ENCODE data around the gene SCTR.
A peak's percentile ranks its signal among the peaks of the same experiment; 100 is the strongest.

Gene SCTR

GRCh38 chr2:119523383-119523951 lies 816 bp downstream of the SCTR start:
- DNase-seq (ENCODE audit: low spot score), result no peak

GRCh38 chr2:119522671-119523070 lies 1.6 kb downstream of the SCTR start:
- DNase-seq (ENCODE audit: low spot score), result no peak

- DNase-seq (ENCODE audit: low spot score), result no peak
Observed at GRCh38 chr2:119521433-119522050, 2.7 kb downstream of the SCTR start.

- DNase-seq (ENCODE audit: low spot score), result no peak
Observed at GRCh38 chr2:119520696-119521432, 3.4 kb downstream of the SCTR start.

GRCh38 chr2:119519057-119519408 lies 5.2 kb downstream of the SCTR start:
- no peak for DNase-seq (ENCODE audit: low spot score)

GRCh38 chr2:119518401-119519056 lies 5.8 kb downstream of the SCTR start:
- no peak for DNase-seq (ENCODE audit: low spot score)

DNA sequence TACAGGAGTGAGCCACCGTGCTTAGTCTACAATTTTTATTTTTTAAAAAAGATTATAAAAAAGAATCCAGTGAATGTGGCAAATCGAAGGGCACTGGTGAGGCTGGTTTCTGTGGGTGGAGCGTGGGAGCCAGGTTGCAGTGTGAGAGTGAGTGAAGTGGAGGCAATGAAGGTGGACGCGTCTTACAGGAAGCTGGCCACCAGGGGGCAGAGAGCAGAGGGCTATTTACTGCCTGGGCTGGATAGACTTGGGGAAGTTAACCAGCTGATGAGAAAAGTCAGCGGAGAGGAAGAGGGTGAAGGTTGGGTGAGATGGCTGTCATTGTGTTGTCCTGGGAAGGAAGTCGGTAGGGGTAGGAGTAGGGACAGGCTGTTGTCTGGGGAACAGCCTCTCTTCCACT lies 6.8 kb downstream of the SCTR start:
- DNase-seq (ENCODE audit: low spot score), result peak; percentile 71

GRCh38 chr2:119516121-119516520 lies 8.2 kb downstream of the SCTR start:
- DNase-seq (ENCODE audit: low spot score), result no peak

DNA sequence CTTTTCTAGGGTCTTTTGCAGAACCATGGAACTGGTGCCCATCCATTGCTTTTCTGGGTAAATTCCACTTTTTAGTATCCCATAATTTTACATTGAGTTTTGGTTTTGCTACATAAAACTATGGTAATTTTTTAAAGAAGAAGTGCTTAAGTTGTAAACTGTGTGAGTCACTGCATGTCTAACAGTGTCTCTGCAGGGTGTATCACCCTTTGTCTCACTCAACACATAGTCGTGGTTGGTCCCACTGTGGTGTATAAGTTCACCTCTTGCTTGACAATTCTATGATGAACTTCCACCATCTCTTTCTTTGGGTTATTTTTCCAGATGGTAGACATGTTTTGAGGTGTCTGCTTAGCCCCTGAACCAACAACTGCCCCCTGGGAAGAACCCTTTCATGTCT lies 10.5 kb downstream of the SCTR start:
- DNase-seq (ENCODE audit: low spot score), result no peak

- no peak for DNase-seq (ENCODE audit: low spot score)
Observed at GRCh38 chr2:119512946-119513345, 11.3 kb downstream of the SCTR start.

DNA sequence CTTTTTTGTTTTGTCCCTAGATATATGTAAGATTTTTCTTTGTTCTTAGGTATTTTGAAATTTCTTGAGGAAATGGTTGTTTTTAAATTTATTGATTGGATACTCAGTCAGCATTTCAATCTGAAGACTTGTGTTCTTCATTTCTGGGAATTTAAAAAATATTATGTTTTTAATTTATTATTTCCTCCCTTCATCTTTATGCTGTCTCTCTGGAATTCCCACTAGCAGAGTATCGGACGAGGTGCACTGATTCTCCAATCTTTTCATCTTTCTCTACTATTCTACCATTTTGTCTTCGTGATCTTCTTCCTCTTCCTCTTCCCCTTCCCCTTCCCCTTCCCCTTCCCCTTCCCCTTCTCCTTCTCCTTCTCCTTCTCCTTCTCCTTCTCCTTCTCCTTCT lies 12.3 kb downstream of the SCTR start:
- no peak for DNase-seq (ENCODE audit: low spot score)

DNA sequence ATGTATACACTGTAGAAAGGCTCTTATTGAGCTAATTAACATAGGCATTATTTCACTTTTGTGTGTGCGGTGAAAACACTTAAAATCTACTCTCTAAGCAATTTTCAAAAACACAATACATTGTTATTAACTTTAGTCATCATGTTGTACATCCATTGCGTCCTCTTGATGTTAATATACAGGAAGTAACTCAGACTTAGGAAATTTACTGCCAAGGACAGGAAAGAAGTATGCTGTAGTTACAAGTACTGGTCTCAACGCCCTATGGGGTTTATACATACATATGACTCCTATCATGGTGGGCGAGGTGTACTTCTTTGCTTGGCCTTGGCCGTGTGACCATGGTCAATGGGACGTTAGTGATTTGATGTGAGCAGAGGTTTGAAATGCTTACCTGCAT lies 15.5 kb downstream of the SCTR start:
- DNase-seq (ENCODE audit: low spot score), result no peak

DNA sequence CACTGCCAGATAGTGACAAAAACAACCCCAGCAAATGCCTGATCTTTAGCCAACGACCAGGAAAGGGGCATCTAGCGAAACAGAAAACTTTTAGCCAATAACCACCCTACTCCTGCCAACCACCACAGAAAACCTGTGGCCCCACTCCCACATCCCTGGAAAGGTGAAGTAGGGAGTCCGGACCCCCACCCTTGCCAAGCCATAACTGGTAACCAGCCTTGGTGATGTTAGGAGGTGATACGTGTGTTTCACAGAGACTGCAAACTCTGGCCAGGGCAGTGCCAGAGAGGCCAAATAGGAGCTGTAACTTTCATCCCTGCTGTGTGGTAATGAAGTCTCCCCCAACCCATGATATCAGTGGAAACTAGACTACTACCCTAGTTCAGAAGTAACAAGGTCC lies 27.6 kb downstream of the SCTR start:
- no peak for DNase-seq (ENCODE audit: low spot score)

DNA sequence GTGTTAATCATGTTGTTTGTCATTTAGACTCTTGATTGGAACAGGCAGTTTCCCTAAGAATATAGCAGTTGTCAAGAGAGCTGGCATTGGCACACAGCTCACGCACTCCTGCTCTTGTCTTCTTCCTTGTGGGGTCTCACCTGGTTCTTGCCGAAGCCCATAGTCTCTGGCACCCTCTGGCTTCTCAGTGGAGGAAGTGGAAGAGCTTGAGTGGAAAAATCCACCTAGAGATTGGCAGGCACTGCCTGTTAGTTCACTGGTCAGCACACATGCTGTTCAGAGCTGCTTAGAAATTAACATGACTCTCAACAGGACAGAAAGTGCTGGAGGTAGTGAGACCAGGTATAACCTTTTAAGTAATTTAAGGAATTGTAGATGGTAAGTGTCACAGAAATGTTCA lies 28.3 kb downstream of the SCTR start:
- DNase-seq (ENCODE audit: low spot score), result no peak

GRCh38 chr2:119494163-119494790 lies 30.0 kb downstream of the SCTR start:
- no peak for DNase-seq (ENCODE audit: low spot score)

- DNase-seq (ENCODE audit: low spot score), result peak; percentile 82
Observed at GRCh38 chr2:119491776-119492525, 32.3 kb downstream of the SCTR start.

- DNase-seq (ENCODE audit: low spot score), result no peak
Observed at GRCh38 chr2:119490653-119491195, 33.6 kb downstream of the SCTR start.

GRCh38 chr2:119490106-119490505 lies 34.2 kb downstream of the SCTR start:
- no peak for DNase-seq (ENCODE audit: low spot score)

DNA sequence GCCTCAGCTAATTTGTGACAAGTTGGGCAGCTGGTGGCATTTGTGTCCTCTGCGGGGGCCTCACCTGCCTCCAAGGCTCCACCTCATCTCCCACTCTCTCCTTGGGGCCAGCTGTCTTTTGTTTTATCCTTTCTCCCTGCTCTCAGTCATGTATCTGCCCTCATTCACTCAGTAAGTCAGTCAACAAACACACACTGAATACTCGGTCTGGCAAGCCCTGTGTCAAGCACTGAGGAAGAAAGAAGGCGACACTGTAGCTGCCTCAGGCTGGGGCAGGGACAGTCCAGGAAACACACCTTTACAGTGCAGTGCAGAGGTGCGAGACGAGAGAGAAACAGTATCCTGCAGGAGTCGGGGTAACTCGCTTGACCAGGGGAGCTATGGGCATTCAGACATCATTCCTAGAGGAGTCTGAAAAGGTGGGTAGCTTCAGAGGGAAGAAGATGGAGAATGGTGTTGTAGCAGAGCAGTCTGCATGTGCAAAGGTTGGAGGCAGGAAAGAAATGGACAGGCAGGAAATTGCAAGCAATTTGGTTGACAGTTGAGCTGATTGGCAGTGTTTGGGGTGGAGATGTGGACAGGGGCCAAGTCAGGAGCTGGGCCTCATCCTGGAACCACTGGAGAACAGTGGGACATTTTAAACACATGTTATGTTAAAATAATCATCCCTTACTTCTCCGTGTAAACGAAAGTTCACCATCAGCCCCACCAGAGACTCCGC lies 34.9 kb downstream of the SCTR start:
- DNase-seq (ENCODE audit: low spot score), result no peak

GRCh38 chr2:119488245-119489214 lies 35.8 kb downstream of the SCTR start:
- DNase-seq (ENCODE audit: low spot score), result no peak

Data from AG08395 (cell line).